Activated naive CD8-positive, alpha-beta T cell treated with anti-CD3 and anti-CD28 coated beads, Interleukin-2, amount 10 ng/mL, durations not matched to agents 7 days and 5 days (primary cell): Measurements from ENCODE around the gene SRCIN1. TPM values are rescaled to one million over a fixed set of nuclear protein-coding genes. Genes with fewer than 3 reads are reported as not detected.

ENCODE experiments used
- ATAC-seq: fragments of 150-1000 bp; cut with Tn5 transposase; one replicate; pipeline ENCODE4 v1.10.0; 2021; ENCODE audit warnings: low read depth, moderate library complexity
- POLR2A ChIA-PET: fragments of 350-600 bp; sonication (Branson Sonifier 250); formaldehyde crosslinking; loops from one replicate; lab custom pipeline; 2021; ENCODE audit warnings: antibody characterized with exemption; lab: Charles Lee
- DNase-seq: peaks from one replicate; pipeline ENCODE4 v3.0.0; 2021
- H3K27ac Mint-ChIP-seq: one replicate; pipeline ENCODE4 v1.8.0; 2022; ENCODE audit warnings: mild to moderate bottlenecking, mixed read lengths
- H3K27me3 Mint-ChIP-seq: one replicate; pipeline ENCODE4 v1.8.0; 2022; ENCODE audit warnings: mild to moderate bottlenecking, moderate library complexity, mixed read lengths
- H3K36me3 Mint-ChIP-seq: one replicate; pipeline ENCODE4 v1.8.0; 2021; ENCODE audit warnings: mild to moderate bottlenecking, mixed read lengths
- H3K4me1 Mint-ChIP-seq: one replicate; pipeline ENCODE4 v1.8.0; 2021; ENCODE audit warnings: mixed read lengths
- H3K4me3 Mint-ChIP-seq: one replicate; pipeline ENCODE4 v1.8.0; 2022; ENCODE audit warnings: mild to moderate bottlenecking, moderate library complexity, mixed read lengths
- H3K9me3 Mint-ChIP-seq: one replicate; pipeline ENCODE4 v1.8.0; 2021; ENCODE audit warnings: mixed read lengths
- total RNA-seq, 2 experiments: library from RNA; stranded (reverse); gene quantifications; one replicate each; pipeline ENCODE4 v1.2.3, GENCODE V29; 2021

Gene SRCIN1
- total RNA-seq, 2 experiments from 2014 or later = 0.11 TPM; not detected in 1

GRCh38 chr17:38564254-38564837 lies 41.4 kb downstream of the SRCIN1 start:
- no peaks in the 10 kb centered on the region for H3K36me3 Mint-ChIP-seq
- no peaks in the 10 kb centered on the region for H3K9me3 Mint-ChIP-seq
- peaks cover 6% of the 10 kb centered on the region for H3K4me1 Mint-ChIP-seq
- ATAC-seq (no peak), DNase-seq (no peak)
- H3K27me3 Mint-ChIP-seq = peaks cover 81% of the 10 kb centered on the region
- H3K4me3 Mint-ChIP-seq = no peak overlapping the region
- POLR2A ChIA-PET = no interaction called here
- H3K27ac Mint-ChIP-seq = no peak overlapping the region

DNA sequence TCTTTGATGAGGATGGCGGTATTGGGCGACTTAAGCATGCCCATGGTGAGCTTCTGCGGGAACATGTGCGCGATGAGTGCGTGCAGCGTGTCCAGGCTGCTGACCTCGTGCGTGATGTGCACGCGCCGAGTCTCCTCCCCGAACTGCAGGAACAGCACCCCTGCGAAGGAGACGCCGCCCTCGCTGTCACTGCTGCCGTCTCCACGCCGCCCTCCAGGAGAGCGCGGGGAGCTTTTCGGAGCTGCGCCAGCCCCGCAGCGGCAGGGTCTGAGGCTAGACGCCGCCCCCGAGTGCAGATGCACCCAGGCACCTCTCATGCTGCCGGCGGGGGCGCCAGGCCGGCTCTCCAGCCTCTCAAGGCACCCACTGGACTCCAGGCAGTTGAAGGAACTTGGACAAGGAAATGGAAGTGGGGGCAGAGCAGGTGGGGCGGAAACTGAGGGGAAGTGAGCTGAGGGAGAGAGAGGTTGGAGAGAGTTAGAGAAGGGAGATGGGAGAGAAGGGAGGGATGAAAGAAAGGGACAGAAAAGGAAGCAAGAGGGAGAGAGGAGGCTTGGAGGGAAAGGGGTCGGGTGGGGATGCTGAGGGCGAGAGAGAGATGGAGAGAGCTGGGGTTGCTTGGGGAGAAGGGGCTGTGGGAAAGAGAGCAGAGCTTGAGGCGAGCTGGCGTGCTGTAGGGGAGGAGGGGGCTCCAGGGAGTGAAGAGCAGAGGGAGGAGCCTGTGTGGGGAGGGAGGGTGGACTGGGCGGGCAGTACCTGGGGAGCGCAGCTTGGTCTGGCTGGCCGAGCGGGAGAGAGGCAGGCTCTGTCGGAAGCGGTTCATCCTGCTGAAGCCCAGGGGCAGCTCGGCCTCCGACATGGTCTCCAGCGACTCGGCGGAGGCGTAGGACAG lies 42.1 kb downstream of the SRCIN1 start:
- ATAC-seq (no peak), DNase-seq (no peak)
- Mint-ChIP-seq H3K27ac (no peak overlapping the region), H3K36me3 (no peaks in the 10 kb centered on the region), H3K4me3 (no peak overlapping the region), H3K27me3 (peaks cover 83% of the 10 kb centered on the region), H3K9me3 (no peaks in the 10 kb centered on the region), H3K4me1 (peaks cover 14% of the 10 kb centered on the region)
- POLR2A ChIA-PET = no interaction called here

- no peaks in the 10 kb centered on the region for H3K9me3 Mint-ChIP-seq
- H3K27ac Mint-ChIP-seq = no peak overlapping the region
- peaks cover 76% of the 10 kb centered on the region for H3K27me3 Mint-ChIP-seq
- no peaks in the 10 kb centered on the region for H3K36me3 Mint-ChIP-seq
- no peak for DNase-seq
- ATAC-seq = no peak
- POLR2A ChIA-PET = no interaction called here
- H3K4me1 Mint-ChIP-seq = peaks cover 18% of the 10 kb centered on the region
- no peak overlapping the region for H3K4me3 Mint-ChIP-seq
Observed at GRCh38 chr17:38562903-38563302, 42.8 kb downstream of the SRCIN1 start.

DNA sequence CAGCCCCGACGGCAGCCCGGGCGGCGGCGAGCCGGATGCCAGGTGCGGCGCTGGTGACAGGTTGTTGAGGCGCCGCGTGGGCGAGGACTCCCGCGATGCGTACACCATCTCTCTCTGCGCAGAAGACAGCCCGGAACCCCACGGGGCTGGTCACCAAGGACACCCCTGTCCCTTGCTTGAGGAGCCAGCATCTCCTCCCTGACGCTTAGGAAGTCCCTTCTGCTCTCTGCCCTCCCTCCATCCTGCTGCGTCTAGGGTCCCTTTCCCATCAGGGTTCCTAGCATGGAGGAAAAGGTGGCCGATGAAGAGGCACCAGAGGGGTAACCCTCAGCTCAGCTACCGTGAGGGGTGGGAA lies 43.6 kb downstream of the SRCIN1 start:
- Mint-ChIP-seq H3K4me3 (no peak overlapping the region), H3K4me1 (peaks cover 22% of the 10 kb centered on the region), H3K9me3 (no peaks in the 10 kb centered on the region), H3K27ac (peak overlapping the region; percentile 30), H3K27me3 (peaks cover 70% of the 10 kb centered on the region), H3K36me3 (no peaks in the 10 kb centered on the region)
- ATAC-seq = no peak
- DNase-seq = no peak
- POLR2A ChIA-PET = no interaction called here

- Mint-ChIP-seq H3K4me1 (peaks cover 22% of the 10 kb centered on the region), H3K9me3 (no peaks in the 10 kb centered on the region), H3K27me3 (peaks cover 64% of the 10 kb centered on the region), H3K27ac (no peak overlapping the region), H3K36me3 (no peaks in the 10 kb centered on the region), H3K4me3 (no peak overlapping the region)
- no peak for ATAC-seq
- POLR2A ChIA-PET = no interaction called here
- no peak for DNase-seq
Observed at GRCh38 chr17:38561416-38562214, 44.1 kb downstream of the SRCIN1 start.

GRCh38 chr17:38560503-38561318 lies 45.0 kb downstream of the SRCIN1 start:
- H3K4me3 Mint-ChIP-seq = no peak overlapping the region
- DNase-seq = no peak
- H3K27ac Mint-ChIP-seq = no peak overlapping the region
- H3K27me3 Mint-ChIP-seq = peaks cover 58% of the 10 kb centered on the region
- H3K9me3 Mint-ChIP-seq = no peaks in the 10 kb centered on the region
- ATAC-seq = no peak
- H3K4me1 Mint-ChIP-seq = peaks cover 27% of the 10 kb centered on the region
- POLR2A ChIA-PET = no interaction called here
- no peaks in the 10 kb centered on the region for H3K36me3 Mint-ChIP-seq

- no peak for DNase-seq
- H3K36me3 Mint-ChIP-seq = no peaks in the 10 kb centered on the region
- peaks cover 27% of the 10 kb centered on the region for H3K4me1 Mint-ChIP-seq
- ATAC-seq = no peak
- peak overlapping the region; percentile 47 for H3K4me3 Mint-ChIP-seq
- H3K27me3 Mint-ChIP-seq = peaks cover 55% of the 10 kb centered on the region
- no peak overlapping the region for H3K27ac Mint-ChIP-seq
- POLR2A ChIA-PET = interaction anchor here (0.7 to 1.5 kb wide), 7 partner anchors 22 to 400 kb away, joined by 3 to 7 read pairs (median 4); partner anchors contain the start of gene EPOP
- H3K9me3 Mint-ChIP-seq = no peaks in the 10 kb centered on the region
Observed at GRCh38 chr17:38559880-38560230, 45.9 kb downstream of the SRCIN1 start.

GRCh38 chr17:38559051-38559879 lies 46.5 kb downstream of the SRCIN1 start:
- H3K27me3 Mint-ChIP-seq = peaks cover 51% of the 10 kb centered on the region
- H3K36me3 Mint-ChIP-seq = no peaks in the 10 kb centered on the region
- H3K9me3 Mint-ChIP-seq = no peaks in the 10 kb centered on the region
- H3K4me3 Mint-ChIP-seq = peak overlapping the region; percentile 85
- POLR2A ChIA-PET = interaction anchor here (0.7 to 2.0 kb wide), 9 partner anchors 23 to 401 kb away, joined by 3 to 7 read pairs (median 5); partner anchors contain the start of genes EPOP and SRCIN1
- peak; percentile 65 for ATAC-seq
- peak; percentile 86 for DNase-seq
- H3K27ac Mint-ChIP-seq = no peak overlapping the region
- H3K4me1 Mint-ChIP-seq = peaks cover 27% of the 10 kb centered on the region

GRCh38 chr17:38558728-38559050 lies 47.1 kb downstream of the SRCIN1 start:
- DNase-seq = no peak
- Mint-ChIP-seq H3K36me3 (no peaks in the 10 kb centered on the region), H3K4me1 (peaks cover 27% of the 10 kb centered on the region), H3K27me3 (peaks cover 45% of the 10 kb centered on the region), H3K4me3 (peak overlapping the region; percentile 85), H3K27ac (no peak overlapping the region), H3K9me3 (no peaks in the 10 kb centered on the region)
- peak; percentile 9 for ATAC-seq
- POLR2A ChIA-PET = interaction anchor here (1.0 to 2.0 kb wide), 7 partner anchors 24 to 116 kb away, joined by 4 to 8 read pairs (median 7); partner anchors contain the start of genes EPOP and SRCIN1

DNA sequence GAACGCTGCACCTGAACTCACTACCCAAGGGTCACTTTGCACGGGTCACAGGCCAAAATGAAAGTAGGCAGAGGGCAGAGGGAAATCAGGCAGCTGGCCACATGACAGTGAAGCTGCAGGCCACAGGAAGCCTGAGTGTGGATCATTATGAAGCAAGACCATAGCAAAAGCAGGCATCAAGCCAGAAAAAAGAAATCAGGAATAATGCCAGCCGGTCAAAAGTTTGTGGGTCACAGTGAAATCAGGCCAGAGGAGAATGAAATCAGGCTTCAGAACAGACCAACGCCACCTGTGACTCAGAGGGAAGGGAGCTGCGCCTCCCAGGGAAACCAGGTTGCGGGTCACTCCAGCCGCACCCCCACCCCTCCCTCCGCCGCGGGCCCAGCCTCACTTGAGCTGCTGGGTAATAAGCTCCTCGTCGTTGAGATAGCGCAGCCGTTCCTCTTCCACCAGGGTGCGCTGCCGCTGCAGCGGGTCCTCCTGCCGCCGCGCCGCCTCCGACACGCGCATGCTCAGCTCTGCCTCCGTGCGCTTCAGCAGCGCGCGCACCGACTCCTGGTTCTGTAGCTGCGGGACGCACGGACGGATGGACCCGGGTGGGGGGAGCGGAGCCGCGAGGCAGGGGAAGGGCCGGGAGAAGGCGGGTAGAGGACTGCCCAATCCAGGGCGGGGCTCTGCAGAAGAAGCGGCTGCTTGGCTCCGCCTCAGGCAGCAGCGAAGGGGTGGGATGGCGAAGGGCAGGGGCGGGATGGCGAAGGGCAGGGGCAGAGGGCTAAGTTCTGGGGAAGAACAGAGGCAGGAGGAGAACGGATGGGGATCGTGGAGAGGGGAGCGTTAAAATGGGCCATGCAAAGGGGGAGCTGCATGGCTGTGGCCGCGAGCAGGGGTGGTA lies 47.7 kb downstream of the SRCIN1 start:
- Mint-ChIP-seq H3K27me3 (peaks cover 39% of the 10 kb centered on the region), H3K27ac (no peak overlapping the region), H3K4me3 (peak overlapping the region; percentile 85), H3K9me3 (no peaks in the 10 kb centered on the region), H3K4me1 (peaks cover 27% of the 10 kb centered on the region), H3K36me3 (no peaks in the 10 kb centered on the region)
- DNase-seq (peak; percentile 93), ATAC-seq (peak; percentile 86)
- POLR2A ChIA-PET = interaction anchor here (0.6 to 2.0 kb wide), 6 partner anchors 11 to 112 kb away, joined by 3 to 8 read pairs (median 6); partner anchors contain the start of gene SRCIN1

DNA sequence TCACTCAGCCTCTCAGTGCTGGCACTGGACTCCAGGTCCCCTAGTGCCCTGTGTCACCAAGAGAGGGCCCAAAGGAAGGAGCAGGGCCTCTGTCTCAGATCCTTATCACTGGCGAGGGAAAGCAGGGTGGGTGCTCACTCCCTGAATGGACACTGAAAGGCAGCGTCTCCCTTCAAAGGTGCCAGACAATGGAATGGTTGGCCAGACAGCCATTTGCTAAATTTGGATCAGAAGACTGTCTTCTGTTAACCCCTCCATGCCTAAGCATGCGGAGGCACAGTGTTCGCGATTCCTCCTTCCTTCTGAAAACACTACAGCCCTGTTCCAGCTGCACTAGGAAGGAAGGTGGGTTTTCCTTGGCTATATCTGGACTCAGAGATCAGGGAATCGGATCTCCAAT lies 48.4 kb downstream of the SRCIN1 start:
- DNase-seq = no peak
- H3K27me3 Mint-ChIP-seq = peaks cover 32% of the 10 kb centered on the region

More for the DNA sequence above, 48.4 kb downstream of the SRCIN1 start:
- no peak for ATAC-seq
- Mint-ChIP-seq H3K27ac (no peak overlapping the region), H3K9me3 (no peaks in the 10 kb centered on the region), H3K4me3 (peak overlapping the region; percentile 85), H3K4me1 (peaks cover 27% of the 10 kb centered on the region), H3K36me3 (no peaks in the 10 kb centered on the region)
- POLR2A ChIA-PET = interaction anchor here (0.6 to 2.0 kb wide), 5 partner anchors 10 to 112 kb away, joined by 3 to 8 read pairs (median 6); partner anchors contain the start of gene SRCIN1
